ENCODE results near the gene NELFE. TPM values are rescaled to one million over a fixed set of nuclear protein-coding genes. Genes with fewer than 3 reads are reported as not detected.

Gene NELFE
- total and polyA plus RNA-seq, 2 of the 13 experiments (the other 11 are each of a cell fraction or from before 2014, with no cell fraction given): 51.3 to 69.8 TPM

DNA sequence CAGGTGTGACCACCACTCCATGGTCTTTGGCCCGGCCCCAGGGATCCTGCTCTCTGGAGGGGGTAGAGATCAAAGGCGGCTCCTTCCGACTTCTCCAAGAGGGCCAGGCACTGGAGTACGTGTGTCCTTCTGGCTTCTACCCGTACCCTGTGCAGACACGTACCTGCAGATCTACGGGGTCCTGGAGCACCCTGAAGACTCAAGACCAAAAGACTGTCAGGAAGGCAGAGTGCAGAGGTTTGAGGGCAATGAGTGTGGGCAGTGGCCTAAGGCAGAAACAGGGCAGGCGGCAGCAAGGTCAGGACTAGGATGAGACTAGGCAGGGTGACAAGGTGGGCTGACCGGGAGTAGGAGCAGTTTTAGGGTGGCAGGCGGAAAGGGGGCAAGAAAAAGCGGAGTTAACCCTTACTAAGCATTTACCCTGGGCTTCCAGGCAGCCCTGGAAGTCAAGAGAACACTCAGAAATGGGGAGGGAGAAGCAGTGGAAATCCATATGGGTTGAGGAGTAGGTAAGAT lies 12.3 kb downstream of the NELFE start (continued):
- TF ChIP-seq SPEN (CRISPR knock-in tag; IDR thresholded peaks at IDR 0.05; ENCODE audit: low read depth) (no peak), ZNF225 (CRISPR knock-in tag; IDR thresholded peaks at IDR 0.05) (no peak), ZNF773 (CRISPR knock-in tag; IDR thresholded peaks at IDR 0.05; ENCODE audit: borderline replicate concordance) (no peak), ZNF619 (CRISPR knock-in tag; IDR thresholded peaks at IDR 0.05) (no peak; the same call in 1 of the 2 replicates), MAF1 (CRISPR knock-in tag; IDR thresholded peaks at IDR 0.05; ENCODE audit: borderline replicate concordance) (no peak), FOXP1 (IDR thresholded peaks at IDR 0.05) (no peak), FOXP1 (CRISPR knock-in tag; IDR thresholded peaks at IDR 0.05) (no peak), SRF (IDR thresholded peaks at IDR 0.05; ENCODE audit: low read depth, low read length) (no peak), PCBP2 (optimal IDR thresholded peaks at IDR 0.05; ENCODE audit: low read depth, low read length, poor library complexity, severe bottlenecking) (no peak), ZNF746 (CRISPR knock-in tag; IDR thresholded peaks at IDR 0.05) (no peak), ZFP82 (CRISPR knock-in tag; IDR thresholded peaks at IDR 0.05; ENCODE audit: borderline replicate concordance) (no peak), ZNF792 (CRISPR knock-in tag; IDR thresholded peaks at IDR 0.05) (0 out of 2 replicates have a peak, but pooled peaks have one; percentile 19), ZEB1 (IDR thresholded peaks at IDR 0.05; ENCODE audit: insufficient replicate concordance, low read depth) (no peak), PRMT3 (CRISPR knock-in tag; IDR thresholded peaks at IDR 0.05; ENCODE audit: borderline replicate concordance, low read depth) (no peak), NCOR1 (IDR thresholded peaks at IDR 0.05; ENCODE audit: borderline replicate concordance, low read length) (no peak)
- TF ChIP-seq, protein P1, sequence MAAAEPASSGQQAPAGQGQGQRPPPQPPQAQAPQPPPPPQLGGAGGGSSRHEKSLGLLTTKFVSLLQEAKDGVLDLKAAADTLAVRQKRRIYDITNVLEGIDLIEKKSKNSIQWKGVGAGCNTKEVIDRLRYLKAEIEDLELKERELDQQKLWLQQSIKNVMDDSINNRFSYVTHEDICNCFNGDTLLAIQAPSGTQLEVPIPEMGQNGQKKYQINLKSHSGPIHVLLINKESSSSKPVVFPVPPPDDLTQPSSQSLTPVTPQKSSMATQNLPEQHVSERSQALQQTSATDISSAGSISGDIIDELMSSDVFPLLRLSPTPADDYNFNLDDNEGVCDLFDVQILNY (CRISPR knock-in tag; conservative IDR thresholded peaks at IDR 0.05): no peak
- TF ChIP-seq, protein P2, sequence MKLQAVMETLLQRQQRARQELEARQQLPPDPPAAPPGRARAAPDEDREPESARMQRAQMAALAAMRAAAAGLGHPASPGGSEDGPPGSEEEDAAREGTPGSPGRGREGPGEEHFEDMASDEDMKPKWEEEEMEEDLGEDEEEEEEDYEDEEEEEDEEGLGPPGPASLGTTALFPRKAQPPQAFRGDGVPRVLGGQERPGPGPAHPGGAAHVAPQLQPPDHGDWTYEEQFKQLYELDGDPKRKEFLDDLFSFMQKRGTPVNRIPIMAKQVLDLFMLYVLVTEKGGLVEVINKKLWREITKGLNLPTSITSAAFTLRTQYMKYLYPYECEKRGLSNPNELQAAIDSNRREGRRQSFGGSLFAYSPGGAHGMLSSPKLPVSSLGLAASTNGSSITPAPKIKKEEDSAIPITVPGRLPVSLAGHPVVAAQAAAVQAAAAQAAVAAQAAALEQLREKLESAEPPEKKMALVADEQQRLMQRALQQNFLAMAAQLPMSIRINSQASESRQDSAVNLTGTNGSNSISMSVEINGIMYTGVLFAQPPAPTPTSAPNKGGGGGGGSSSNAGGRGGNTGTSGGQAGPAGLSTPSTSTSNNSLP (IDR thresholded peaks at IDR 0.05; ENCODE audit: low read depth, low read length): no peak
- TF ChIP-seq, protein P3, sequence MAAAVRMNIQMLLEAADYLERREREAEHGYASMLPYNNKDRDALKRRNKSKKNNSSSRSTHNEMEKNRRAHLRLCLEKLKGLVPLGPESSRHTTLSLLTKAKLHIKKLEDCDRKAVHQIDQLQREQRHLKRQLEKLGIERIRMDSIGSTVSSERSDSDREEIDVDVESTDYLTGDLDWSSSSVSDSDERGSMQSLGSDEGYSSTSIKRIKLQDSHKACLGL (CRISPR knock-in tag; IDR thresholded peaks at IDR 0.05): peak; percentile 44; the same call in 1 of the 2 replicates
- TF ChIP-seq, protein P4, sequence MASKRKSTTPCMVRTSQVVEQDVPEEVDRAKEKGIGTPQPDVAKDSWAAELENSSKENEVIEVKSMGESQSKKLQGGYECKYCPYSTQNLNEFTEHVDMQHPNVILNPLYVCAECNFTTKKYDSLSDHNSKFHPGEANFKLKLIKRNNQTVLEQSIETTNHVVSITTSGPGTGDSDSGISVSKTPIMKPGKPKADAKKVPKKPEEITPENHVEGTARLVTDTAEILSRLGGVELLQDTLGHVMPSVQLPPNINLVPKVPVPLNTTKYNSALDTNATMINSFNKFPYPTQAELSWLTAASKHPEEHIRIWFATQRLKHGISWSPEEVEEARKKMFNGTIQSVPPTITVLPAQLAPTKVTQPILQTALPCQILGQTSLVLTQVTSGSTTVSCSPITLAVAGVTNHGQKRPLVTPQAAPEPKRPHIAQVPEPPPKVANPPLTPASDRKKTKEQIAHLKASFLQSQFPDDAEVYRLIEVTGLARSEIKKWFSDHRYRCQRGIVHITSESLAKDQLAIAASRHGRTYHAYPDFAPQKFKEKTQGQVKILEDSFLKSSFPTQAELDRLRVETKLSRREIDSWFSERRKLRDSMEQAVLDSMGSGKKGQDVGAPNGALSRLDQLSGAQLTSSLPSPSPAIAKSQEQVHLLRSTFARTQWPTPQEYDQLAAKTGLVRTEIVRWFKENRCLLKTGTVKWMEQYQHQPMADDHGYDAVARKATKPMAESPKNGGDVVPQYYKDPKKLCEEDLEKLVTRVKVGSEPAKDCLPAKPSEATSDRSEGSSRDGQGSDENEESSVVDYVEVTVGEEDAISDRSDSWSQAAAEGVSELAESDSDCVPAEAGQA (IDR thresholded peaks at IDR 0.05; ENCODE audit: low read depth): no peak
- TF ChIP-seq, protein P4 (CRISPR knock-in tag; IDR thresholded peaks at IDR 0.05; ENCODE audit: borderline replicate concordance): no peak
- TF ChIP-seq, protein P5, sequence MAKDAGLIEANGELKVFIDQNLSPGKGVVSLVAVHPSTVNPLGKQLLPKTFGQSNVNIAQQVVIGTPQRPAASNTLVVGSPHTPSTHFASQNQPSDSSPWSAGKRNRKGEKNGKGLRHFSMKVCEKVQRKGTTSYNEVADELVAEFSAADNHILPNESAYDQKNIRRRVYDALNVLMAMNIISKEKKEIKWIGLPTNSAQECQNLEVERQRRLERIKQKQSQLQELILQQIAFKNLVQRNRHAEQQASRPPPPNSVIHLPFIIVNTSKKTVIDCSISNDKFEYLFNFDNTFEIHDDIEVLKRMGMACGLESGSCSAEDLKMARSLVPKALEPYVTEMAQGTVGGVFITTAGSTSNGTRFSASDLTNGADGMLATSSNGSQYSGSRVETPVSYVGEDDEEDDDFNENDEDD (CRISPR knock-in tag; IDR thresholded peaks at IDR 0.05; ENCODE audit: borderline replicate concordance): no peak
